Measurements from ENCODE around the gene DUSP8. TPM values are rescaled to one million over a fixed set of nuclear protein-coding genes. Genes with fewer than 3 reads are reported as not detected.

DUSP8 gene
- total RNA-seq, 1 donor from 2014 or later, result 18.0 TPM

- Histone ChIP-seq H3K27me3 (no peaks in the 10 kb centered on the region), H3K36me3 (no peaks in the 10 kb centered on the region), H3K4me3 (no peak overlapping the region), H3K27ac (no peak overlapping the region), H3K9me3 (no peaks in the 10 kb centered on the region), H3K4me1 (peaks cover 49% of the 10 kb centered on the region)
- TF ChIP-seq CTCF (IDR thresholded peaks at IDR 0.05), result no peak
- intact Hi-C loops (cut with DNase I), result loop anchor here (10.0 kb wide), 1 partner anchor 302 kb away; no protein-coding TSS in a partner anchor
- no peak for DNase-seq
- no peak for ATAC-seq
These were observed 65.1 kb downstream of the DUSP8 start for GRCh38 chr11:1506981-1507380.

GRCh38 chr11:1505480-1505879, 66.6 kb downstream of the DUSP8 start:
- Histone ChIP-seq H3K27me3 (no peaks in the 10 kb centered on the region), H3K4me1 (peaks cover 49% of the 10 kb centered on the region), H3K27ac (no peak overlapping the region), H3K4me3 (no peak overlapping the region), H3K9me3 (no peaks in the 10 kb centered on the region), H3K36me3 (no peaks in the 10 kb centered on the region)
- intact Hi-C loops (cut with DNase I), result loop anchor here (10.0 kb wide), 1 partner anchor 301 kb away; no protein-coding TSS in a partner anchor
- ATAC-seq, result no peak
- TF ChIP-seq CTCF (IDR thresholded peaks at IDR 0.05), result no peak
- DNase-seq, result no peak

- intact Hi-C loops (cut with DNase I), result loop anchor here (10.0 kb wide), 1 partner anchor 300 kb away; no protein-coding TSS in a partner anchor
- H3K27me3 ChIP-seq, result no peaks in the 10 kb centered on the region
- no peak overlapping the region for H3K4me3 ChIP-seq
- H3K4me1 ChIP-seq, result peaks cover 49% of the 10 kb centered on the region
- no peaks in the 10 kb centered on the region for H3K36me3 ChIP-seq
- no peak for TF ChIP-seq CTCF (IDR thresholded peaks at IDR 0.05)
- H3K9me3 ChIP-seq, result no peaks in the 10 kb centered on the region
- ATAC-seq (no peak), DNase-seq (no peak)
- H3K27ac ChIP-seq, result no peak overlapping the region
These were observed 67.3 kb downstream of the DUSP8 start for GRCh38 chr11:1504581-1505290.

- Histone ChIP-seq H3K27ac (no peak overlapping the region), H3K4me3 (no peak overlapping the region), H3K4me1 (peaks cover 43% of the 10 kb centered on the region), H3K9me3 (no peaks in the 10 kb centered on the region), H3K27me3 (no peaks in the 10 kb centered on the region), H3K36me3 (no peaks in the 10 kb centered on the region)
- DNase-seq (no peak), ATAC-seq (no peak)
- no peak for TF ChIP-seq CTCF (IDR thresholded peaks at IDR 0.05)
- intact Hi-C loops (cut with DNase I), result loop anchor here (10.0 kb wide), 1 partner anchor 299 kb away; no protein-coding TSS in a partner anchor
These were observed 67.9 kb downstream of the DUSP8 start for GRCh38 chr11:1504138-1504537.

Other genes with a start within 250 kb of the DUSP8 start
- gene BRSK2, start 182.3 kb downstream of the DUSP8 start, total RNA-seq, result 0.26 TPM
- 58.9 TPM for gene MOB2, start 85.5 kb downstream of the DUSP8 start, total RNA-seq
- gene KRTAP5-1, start 13.0 kb upstream of the DUSP8 start, total RNA-seq, result not detected
- gene KRTAP5-2, start 26.0 kb upstream of the DUSP8 start, total RNA-seq, result not detected
- gene KRTAP5-3, start 36.2 kb upstream of the DUSP8 start, total RNA-seq, result not detected
- not detected for gene KRTAP5-4, start 49.9 kb upstream of the DUSP8 start, total RNA-seq
- not detected for gene KRTAP5-5, start 57.5 kb upstream of the DUSP8 start, total RNA-seq
- not detected for gene KRTAP5-6, start 124.9 kb upstream of the DUSP8 start, total RNA-seq
- gene IFITM10, start 178.3 kb upstream of the DUSP8 start, total RNA-seq, result 7.9 TPM
- 2,038 TPM for gene CTSD, start 191.7 kb upstream of the DUSP8 start, total RNA-seq